Stimulated activated CD4-positive, alpha-beta T cell treated with anti-CD3 and anti-CD28 coated beads, TNF-alpha, amount 100 ng/mL, for 1 hour (primary cell): ENCODE measurements around the gene PWWP2B.
"Not testable (repeated sequence)": the region's sequence is repeated elsewhere in the genome, so short reads cannot be mapped to it uniquely, and the experiment has no call there.

Experiments used
- DNase-seq, 3 donors: peaks; one replicate each; pipeline ENCODE4 v3.0.0-alpha.2; 2020; ENCODE audit warnings: low read depth in 3 of 3, low spot score in 1 of 3

Gene PWWP2B

GRCh38 chr10:132380986-132381385 is 16.0 kb upstream of the PWWP2B start:
- not testable (repeated sequence) for DNase-seq

GRCh38 chr10:132381741-132382140 is 15.3 kb upstream of the PWWP2B start:
- no peak for DNase-seq

DNA sequence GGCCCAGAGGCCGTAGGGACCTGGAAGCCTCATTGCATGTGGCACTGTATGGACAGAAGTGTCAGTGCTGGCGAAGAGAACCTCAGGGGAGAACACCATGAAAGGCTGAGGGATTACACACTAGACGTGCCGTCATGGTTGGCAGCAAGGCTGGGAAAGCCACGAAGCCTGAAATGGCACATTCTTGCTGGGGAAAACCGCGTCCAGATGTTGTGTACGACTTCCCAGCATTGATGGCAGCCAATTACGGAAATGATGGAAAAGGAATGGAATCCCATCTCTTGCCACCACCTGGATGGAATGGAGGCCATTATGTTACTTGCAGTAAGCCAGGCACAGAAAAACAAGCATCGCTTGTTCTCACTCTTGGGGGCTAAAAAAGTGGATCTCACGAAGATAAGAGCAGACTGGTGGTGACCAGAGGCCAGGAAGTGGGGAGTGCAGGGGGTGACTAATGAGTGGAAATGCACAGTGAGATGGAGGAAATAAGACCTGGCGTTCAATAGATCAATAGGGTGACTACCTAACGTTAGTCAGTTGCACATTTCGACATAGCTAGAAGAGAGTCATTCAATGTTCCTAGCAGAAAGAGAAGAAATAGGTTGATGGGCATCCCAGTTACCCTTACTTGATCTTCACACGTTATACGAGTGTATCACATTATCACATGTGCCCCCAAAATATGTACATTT is 14.6 kb upstream of the PWWP2B start:
- no peak for DNase-seq

DNA sequence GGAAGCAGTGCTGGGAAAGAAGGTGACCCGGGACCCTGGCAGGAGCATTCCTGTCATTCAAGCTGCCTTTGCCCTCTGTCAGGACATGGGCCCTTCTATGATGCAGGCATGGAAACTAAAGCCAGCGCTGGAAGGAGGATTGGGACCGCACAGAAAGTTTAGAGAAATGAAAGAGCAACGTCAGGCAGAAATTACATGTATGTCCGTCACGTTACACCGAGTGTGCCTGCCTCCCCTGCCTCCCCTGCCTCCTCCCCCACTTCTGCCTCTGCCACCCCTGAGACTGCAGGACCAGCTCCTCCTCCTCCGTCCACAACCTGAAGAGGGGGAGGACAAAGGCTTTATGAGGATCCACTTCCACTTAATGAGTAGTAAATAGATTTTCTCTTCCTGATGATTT is 13.9 kb upstream of the PWWP2B start:
- no peak for DNase-seq

DNA sequence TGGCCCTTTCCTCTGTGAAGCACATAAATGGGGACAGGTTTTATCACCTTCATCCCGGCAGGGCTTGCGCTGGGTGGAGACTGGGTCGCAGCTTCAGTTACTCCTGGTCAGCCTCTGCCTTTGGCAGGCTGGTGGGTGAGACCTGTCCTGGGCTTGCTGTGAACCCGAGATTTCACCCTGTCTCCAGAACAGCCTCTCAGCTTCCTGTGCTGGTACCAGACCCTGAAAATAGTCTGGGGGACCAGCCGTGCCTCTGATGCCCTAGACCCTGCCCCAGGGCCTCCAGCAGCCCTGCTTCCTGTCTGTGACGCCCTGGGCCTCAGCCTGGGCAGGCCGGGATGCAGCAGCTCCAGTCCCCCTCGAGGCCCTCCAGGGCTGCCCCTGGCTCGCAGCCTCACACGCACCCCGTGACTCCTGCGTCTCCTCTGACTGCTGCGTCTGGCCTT is 13.2 kb upstream of the PWWP2B start:
- no peak for DNase-seq

- DNase-seq = no peak
These were observed 12.2 kb upstream of the PWWP2B start for GRCh38 chr10:132384618-132385388.

DNA sequence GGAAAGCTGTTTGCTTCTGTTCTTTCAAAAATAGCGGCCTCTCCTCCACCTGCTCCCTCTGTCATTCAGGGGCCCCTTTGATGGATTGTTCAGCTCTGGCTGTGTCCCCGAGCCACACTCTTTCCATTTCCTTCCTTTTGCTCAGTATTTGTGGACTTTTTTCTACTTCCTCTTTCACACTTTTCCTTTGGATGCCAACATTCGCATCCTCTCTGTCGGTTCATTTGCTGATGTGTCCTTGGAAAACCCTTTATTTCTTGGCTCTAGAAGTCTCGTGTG is 11.7 kb upstream of the PWWP2B start:
- no peak for DNase-seq

DNA sequence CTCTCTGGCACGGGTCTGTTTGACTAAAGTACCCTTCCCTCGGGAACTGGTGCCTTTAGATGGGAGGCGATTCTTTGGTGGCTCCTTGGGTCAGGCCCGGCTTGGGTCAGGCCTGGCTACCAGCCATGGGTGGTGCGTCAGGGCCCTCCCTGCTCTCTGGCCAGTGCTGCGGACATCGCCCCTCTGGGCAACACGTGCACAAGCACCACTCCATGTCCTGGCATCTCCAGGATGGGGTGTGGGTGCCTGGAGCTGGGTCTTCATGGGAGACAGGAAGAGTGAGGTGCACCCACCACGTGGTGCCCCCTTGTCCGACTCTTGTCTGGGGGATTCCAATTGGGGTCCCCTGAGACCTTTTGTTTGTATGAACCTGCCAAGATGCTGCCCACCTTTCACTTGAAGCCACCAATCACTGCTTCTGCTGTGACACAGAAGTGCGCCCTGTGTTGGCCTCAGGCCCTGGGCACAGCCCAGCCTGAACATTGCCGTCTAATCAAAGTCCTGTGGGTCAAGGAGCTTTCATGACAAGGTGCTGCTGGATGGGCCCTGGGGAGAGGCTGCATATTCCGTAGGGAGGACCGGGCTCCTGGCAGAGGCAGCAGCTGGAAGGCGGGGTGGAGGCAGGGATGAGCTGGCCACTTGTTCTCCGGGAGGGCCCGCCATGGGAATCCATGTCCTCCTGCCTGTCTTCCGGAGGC is 11.1 kb upstream of the PWWP2B start:
- no peak for DNase-seq

DNA sequence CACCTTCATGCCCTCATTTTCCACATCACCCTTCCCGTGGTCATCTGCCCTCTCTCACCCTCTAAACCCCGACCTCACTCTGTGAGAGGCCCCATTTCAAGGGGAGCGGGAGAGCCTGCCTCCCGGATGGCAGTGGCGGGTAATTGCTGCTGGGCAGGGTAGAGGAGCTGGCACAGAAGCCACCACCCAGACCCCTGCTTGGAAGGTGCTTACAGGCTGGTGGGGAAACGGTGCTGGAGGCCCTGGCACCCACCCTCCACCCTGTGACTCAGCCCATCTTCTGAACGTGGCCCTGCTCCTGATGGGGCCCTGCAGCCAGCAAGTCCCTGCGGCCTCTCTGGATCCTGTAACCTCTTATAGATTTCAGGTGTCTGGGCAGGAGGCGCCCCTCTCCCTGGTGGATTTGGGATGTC is 10.6 kb upstream of the PWWP2B start:
- DNase-seq = no peak

DNA sequence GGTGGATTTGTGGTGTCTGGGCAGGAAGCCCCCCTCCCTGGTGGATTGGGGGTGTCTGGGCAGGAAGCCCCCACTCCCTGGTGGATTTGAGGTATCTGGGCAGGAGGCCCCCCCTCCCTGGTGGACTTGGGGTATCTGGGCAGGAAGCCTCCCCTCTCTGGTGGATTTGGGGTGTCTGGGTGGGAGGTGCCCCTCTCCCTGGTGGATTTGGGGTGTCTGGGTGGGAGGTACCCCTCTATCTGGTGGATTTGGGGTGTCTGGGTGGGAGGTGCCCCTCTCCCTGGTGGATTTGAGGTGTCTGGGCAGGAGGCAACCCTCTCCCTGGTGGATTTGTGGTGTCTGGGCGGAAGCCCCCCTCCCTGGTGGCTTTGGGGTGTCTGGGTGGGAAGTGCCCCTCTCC is 10.1 kb upstream of the PWWP2B start:
- DNase-seq = not testable (repeated sequence)

- peak; percentile 50 to 72 (median 67) for DNase-seq
These were observed 9.2 kb upstream of the PWWP2B start for GRCh38 chr10:132387764-132388210.

GRCh38 chr10:132388891-132389432 is 8.0 kb upstream of the PWWP2B start:
- DNase-seq = no peak

DNA sequence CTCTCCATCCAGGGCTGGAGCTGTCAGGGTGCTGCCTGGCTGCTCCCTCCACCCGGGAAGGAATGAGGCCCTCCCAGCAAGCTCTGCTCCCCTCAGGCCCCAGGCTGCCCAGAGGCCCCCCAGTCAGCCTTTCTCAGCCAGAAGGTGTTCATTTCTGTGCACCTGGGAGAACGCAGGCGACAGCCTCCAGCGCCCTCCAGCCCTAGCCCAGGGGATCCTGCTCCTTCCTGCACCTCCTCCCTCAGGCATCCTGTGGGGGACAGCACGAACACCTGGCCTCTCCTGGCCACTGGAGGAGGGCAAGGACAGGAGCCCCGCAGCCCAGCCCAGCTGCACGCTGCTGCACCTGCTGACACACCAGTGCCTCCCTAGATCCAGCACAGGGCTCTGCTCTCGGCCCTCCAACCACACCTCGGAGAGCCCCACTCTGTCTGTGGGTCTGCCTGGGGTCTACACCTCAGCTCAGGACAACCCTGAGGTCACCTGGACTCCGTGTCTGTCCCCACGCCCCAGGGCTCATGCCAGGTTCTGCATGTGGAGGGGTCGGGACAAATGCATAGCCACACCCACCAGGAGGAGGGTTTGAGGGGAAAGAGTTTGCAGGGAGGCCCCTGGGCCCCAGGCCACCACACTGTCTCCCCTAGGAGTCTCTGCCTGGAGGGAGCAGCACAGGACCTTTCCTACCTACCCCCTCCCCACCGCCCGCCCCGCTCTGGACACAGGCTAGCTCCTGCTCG is 7.4 kb upstream of the PWWP2B start:
- DNase-seq = no peak

DNA sequence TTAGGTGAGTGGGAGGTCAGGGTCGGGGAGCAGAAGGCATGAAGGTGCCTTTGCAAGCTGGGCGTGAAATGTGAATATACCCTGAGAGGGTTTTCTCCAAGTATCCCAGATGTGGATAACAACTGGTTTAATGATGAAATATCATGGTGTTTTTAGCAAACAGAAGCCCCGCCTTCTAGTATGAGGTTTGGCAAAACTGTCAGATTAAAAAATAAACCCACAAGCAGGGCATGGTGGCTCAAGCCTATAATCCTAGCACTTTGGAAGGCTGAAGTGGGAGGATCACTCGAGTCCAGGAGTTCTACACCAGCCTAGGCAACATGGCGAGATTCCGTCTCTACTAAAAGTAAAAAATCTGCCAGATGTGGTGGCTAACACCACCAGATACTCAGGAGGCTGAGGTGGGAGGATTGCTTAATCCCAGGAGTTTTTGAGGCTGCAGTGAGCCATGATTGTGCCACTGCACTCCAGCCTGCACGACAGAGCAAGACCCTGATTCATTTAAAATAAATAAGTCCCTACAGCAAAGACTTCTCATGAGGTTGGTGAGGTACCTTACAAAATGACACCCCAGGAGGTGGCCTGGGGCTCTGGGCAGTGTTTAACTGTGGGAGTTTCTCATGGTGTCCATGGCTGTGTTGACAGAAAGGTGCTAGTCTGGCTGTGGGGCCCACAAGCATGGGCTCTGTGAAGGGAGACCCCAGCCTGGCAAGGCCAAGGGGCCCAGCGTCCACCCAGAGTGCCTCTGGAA is 6.7 kb upstream of the PWWP2B start:
- DNase-seq = no peak

- no peak for DNase-seq
These were observed 5.9 kb upstream of the PWWP2B start for GRCh38 chr10:132390921-132391675.

DNA sequence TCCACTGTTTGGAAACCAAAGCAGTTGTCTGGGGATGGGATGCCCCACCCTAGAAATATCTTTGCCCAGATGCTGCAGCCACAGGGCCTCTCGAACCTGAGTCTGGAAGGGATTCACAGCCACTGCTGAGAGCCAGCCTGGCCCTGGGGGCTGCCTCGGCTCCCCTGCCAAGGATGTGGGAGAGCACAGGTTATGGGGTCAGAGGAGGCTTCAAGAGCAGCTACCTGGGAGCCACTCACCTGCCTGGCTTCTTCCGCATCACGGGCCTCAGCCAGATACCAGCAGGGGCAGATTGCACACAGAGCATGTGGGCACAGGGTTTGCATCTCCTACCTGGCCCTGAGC is 5.4 kb upstream of the PWWP2B start:
- DNase-seq = no peak

- no peak for DNase-seq
These were observed 4.7 kb upstream of the PWWP2B start for GRCh38 chr10:132392184-132392800.

DNA sequence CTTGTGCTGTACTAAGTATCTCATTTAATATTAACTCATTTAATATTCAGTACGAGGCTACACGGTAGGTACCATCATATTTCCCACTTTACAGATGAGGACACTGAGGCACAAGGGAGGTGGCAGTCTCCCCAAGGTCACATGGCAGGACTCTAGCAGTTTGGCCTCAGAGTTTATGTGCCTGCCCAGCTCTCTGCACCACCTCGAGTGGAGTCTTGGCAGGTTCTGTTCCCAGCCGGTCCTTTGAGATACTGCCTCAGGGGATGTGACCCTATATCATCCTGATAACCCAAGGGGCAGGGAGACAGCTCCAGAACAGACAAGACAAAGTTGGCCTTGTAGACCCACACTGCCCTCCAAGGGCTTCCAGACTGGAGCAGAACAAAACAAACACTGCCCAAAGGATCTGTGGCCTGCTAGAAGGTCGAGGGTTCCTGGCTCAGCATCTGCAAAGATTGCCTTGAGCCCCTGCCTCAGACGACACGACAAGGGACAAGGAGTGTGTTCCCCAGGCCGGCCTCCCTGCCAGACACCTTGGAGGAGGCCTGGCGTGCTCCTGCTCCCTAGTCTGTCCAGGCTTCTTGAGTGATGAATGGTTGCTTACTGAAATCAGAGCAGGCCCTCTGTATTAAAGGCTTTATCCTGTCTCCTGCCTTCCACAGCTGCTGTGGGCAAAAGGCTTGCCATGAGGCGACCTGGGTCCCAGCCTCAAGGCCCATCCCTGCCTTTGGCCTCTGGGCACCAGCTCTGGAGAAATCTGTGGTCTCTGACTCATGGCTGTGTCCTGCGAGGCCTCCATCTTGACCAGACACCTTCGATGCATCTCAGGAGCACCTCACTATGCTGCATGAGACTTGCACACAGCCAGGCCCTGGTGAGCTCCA is 3.9 kb upstream of the PWWP2B start:
- DNase-seq = no peak
